DOHH2 (cell line): ENCODE measurements around the gene CDC42.

Experiments
- H3F3A ChIP-seq: fragments of 200-600 bp; sonication (generic), shearing (Covaris generic); 2 replicates; pipeline ENCODE4 v1.6.0; 2016; ENCODE audit warnings: antibody characterized with exemption, mild to moderate bottlenecking; ENCODE audit not compliant: control insufficient read depth, insufficient read depth
- H3K27ac ChIP-seq: fragments of 200-600 bp; sonication (generic); 2 replicates; pipeline ENCODE4 v1.5.1; 2014; ENCODE audit warnings: low read depth, mild to moderate bottlenecking, low read length, moderate library complexity
- H3K27me3 ChIP-seq: fragments of 200-600 bp; sonication (generic); 2 replicates; pipeline ENCODE4 v1.6.1; 2014; ENCODE audit warnings: mild to moderate bottlenecking, low read length, mixed read lengths; ENCODE audit not compliant: control insufficient read depth
- H3K36me3 ChIP-seq: fragments of 200-600 bp; sonication (generic); 2 replicates; pipeline ENCODE4 v1.6.1; 2014; ENCODE audit warnings: mild to moderate bottlenecking, low read length, moderate library complexity, mixed read lengths; ENCODE audit not compliant: control insufficient read depth
- H3K4me1 ChIP-seq: fragments of 200-600 bp; sonication (generic); 2 replicates; pipeline ENCODE4 v1.6.1; 2014; ENCODE audit warnings: mild to moderate bottlenecking, low read length, mixed read lengths; ENCODE audit not compliant: control insufficient read depth
- H3K4me2 ChIP-seq: fragments of 200-600 bp; sonication (generic); 2 replicates; pipeline ENCODE4 v1.6.0; 2014; ENCODE audit warnings: mild to moderate bottlenecking, low read length, moderate library complexity
- H3K4me3 ChIP-seq: fragments of 200-600 bp; sonication (generic); 2 replicates; pipeline ENCODE4 v1.5.1; 2014; ENCODE audit warnings: mild to moderate bottlenecking, low read length, mixed read lengths
- H3K79me2 ChIP-seq: fragments of 200-600 bp; sonication (generic); 2 replicates; pipeline ENCODE4 v1.6.1; 2014; ENCODE audit warnings: mild to moderate bottlenecking, low read length, mixed read lengths; ENCODE audit not compliant: control insufficient read depth
- H3K9me2 ChIP-seq: fragments of 200-600 bp; sonication (generic); replicated peaks from 2 replicates; pipeline ENCODE4 v1.6.1; 2014; ENCODE audit warnings: mild to moderate bottlenecking, low read length, mixed read lengths; ENCODE audit not compliant: control insufficient read depth
- H3K9me3 ChIP-seq: fragments of 200-600 bp; sonication (generic); 2 replicates; pipeline ENCODE4 v1.6.1; 2014; ENCODE audit warnings: antibody characterized with exemption, low read length, mixed read lengths; ENCODE audit not compliant: control insufficient read depth, insufficient read depth
- H4K20me1 ChIP-seq: fragments of 200-600 bp; sonication (generic); 2 replicates; pipeline ENCODE4 v1.6.0; 2014; ENCODE audit warnings: low read depth, mild to moderate bottlenecking, antibody characterized with exemption, low read length, moderate library complexity; ENCODE audit not compliant: control insufficient read depth, insufficient read depth
- EZH2phosphoT487 ChIP-seq: fragments of 200-600 bp; sonication (generic); IDR thresholded peaks from 2 replicates; pipeline ENCODE4 v1.6.1; 2017; ENCODE audit warnings: borderline replicate concordance, mild to moderate bottlenecking, antibody characterized with exemption, low read length, moderate library complexity, mixed read lengths
- TF ChIP-seq, protein P1 (sequence below): fragments of 200-600 bp; sonication (generic); IDR thresholded peaks from one replicate; pipeline ENCODE4 v1.5.1; 2014; ENCODE audit warnings: antibody characterized with exemption, mild to moderate bottlenecking, low read depth, low read length; ENCODE audit not compliant: poor library complexity, severe bottlenecking

CDC42 gene

DNA sequence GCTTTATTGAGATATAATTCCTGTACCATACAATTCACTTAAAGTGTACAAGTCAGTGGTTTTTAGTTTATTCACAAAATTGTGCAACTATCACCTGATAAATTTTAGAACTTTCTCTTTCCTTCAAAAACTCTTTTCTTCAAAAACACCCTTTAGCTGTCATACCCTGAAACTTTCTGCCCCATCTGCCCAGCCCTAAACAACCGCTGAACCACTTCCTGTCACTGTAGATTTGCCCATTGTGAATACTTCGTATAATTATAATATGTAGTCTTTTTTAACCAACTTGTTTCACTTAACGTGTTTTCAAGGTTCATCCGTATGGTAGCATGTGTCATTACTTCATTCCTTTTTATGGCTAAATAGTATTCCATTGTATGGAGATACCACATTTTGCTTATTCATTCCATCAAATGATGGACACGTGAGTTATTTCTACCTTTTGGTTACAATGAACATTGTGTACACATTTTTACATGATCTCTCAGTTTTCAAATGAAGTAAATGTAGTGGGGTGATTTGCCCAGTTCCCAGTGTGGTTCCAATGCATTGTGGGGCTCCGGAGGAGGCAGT lies 52.4 kb downstream of the CDC42 start:
- no peaks in the 10 kb centered on the region for H3K27me3 ChIP-seq
- H3K9me3 ChIP-seq = no peaks in the 10 kb centered on the region
- 0 out of 2 replicates have a peak, but pooled peaks cover 2% of the 10 kb centered on the region for H3F3A ChIP-seq
- H4K20me1 ChIP-seq = peaks cover 20% of the 10 kb centered on the region
- H3K79me2 ChIP-seq = peaks cover 2% of the 10 kb centered on the region; the same call in 1 of the 2 replicates
- H3K9me2 ChIP-seq = no peaks in the 10 kb centered on the region
- TF ChIP-seq, protein P1, sequence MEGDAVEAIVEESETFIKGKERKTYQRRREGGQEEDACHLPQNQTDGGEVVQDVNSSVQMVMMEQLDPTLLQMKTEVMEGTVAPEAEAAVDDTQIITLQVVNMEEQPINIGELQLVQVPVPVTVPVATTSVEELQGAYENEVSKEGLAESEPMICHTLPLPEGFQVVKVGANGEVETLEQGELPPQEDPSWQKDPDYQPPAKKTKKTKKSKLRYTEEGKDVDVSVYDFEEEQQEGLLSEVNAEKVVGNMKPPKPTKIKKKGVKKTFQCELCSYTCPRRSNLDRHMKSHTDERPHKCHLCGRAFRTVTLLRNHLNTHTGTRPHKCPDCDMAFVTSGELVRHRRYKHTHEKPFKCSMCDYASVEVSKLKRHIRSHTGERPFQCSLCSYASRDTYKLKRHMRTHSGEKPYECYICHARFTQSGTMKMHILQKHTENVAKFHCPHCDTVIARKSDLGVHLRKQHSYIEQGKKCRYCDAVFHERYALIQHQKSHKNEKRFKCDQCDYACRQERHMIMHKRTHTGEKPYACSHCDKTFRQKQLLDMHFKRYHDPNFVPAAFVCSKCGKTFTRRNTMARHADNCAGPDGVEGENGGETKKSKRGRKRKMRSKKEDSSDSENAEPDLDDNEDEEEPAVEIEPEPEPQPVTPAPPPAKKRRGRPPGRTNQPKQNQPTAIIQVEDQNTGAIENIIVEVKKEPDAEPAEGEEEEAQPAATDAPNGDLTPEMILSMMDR = no peak
- TF ChIP-seq EZH2phosphoT487 = no peak
- H3K4me3 ChIP-seq = no peak overlapping the region
- H3K4me2 ChIP-seq = no peak overlapping the region
- no peak overlapping the region for H3K27ac ChIP-seq
- H3K4me1 ChIP-seq = no peaks in the 10 kb centered on the region
- peaks cover 31% of the 10 kb centered on the region for H3K36me3 ChIP-seq

DNA sequence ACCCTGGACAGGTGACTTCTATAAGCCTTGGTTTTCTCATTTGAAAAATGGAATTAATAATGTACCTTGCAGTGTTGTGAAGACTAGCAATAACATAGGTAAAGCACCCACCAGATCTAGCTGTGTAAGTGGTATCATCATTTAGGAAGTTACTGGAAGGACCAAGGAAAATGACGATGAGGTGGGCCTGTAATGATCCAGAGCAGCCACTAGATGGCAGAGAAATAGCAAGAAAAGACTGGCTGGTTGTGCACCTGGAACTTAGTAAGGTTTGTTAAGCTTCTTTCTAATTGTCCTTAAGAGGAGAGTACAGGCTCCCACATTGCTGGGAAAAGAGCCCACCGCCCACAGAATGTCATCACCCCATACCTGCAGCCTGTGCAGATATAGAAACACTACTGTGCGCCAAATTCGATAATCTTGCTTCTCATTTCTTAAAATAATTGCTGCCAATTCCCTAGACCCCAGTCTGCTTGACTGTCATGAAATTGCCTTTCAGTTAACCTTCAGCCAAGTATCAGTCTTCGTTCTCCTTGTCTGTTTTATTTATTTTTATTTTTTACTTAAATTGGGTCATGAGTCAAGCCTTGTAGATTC lies 53.2 kb downstream of the CDC42 start:
- no peaks in the 10 kb centered on the region for H3K4me1 ChIP-seq
- H3K79me2 ChIP-seq = peaks cover 2% of the 10 kb centered on the region; the same call in 1 of the 2 replicates
- H3K36me3 ChIP-seq = peaks cover 31% of the 10 kb centered on the region
- TF ChIP-seq, protein P1 = peak; percentile 81
- TF ChIP-seq EZH2phosphoT487 = no peak
- no peak overlapping the region for H3K4me3 ChIP-seq
- H3K27me3 ChIP-seq = no peaks in the 10 kb centered on the region
- H3K27ac ChIP-seq = no peak overlapping the region
- H3F3A ChIP-seq = 0 out of 2 replicates have a peak, but pooled peaks cover 2% of the 10 kb centered on the region
- H3K4me2 ChIP-seq = no peak overlapping the region
- H4K20me1 ChIP-seq = peaks cover 20% of the 10 kb centered on the region
- no peaks in the 10 kb centered on the region for H3K9me3 ChIP-seq
- no peaks in the 10 kb centered on the region for H3K9me2 ChIP-seq

DNA sequence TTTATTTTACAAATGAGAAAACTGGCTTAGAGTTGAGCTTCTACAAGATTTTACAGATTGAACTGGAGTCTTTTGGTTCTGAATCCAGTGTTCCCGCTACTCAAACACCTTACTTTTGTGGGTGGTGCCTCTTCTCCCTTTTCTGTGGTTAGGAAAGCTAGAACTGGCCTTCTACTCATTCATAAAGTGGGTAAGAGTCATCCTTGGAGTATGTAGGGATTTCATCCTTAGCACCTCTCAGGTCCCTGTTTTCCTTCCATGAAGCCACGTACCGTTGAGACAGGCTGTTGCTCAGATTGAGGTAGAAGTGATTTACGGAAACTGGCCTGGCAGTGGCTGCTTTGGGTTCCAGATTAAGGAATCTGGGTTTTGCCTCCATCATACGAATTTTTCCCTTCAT lies 54.6 kb downstream of the CDC42 start:
- H3K4me1 ChIP-seq = no peaks in the 10 kb centered on the region
- no peaks in the 10 kb centered on the region for H3K9me3 ChIP-seq
- H3K9me2 ChIP-seq = no peaks in the 10 kb centered on the region
- peaks cover 34% of the 10 kb centered on the region for H3K36me3 ChIP-seq
- H3K27ac ChIP-seq = no peak overlapping the region
- TF ChIP-seq, protein P1 = no peak
- no peak for TF ChIP-seq EZH2phosphoT487
- 0 out of 2 replicates have a peak, but pooled peaks cover 2% of the 10 kb centered on the region for H3F3A ChIP-seq
- H3K4me2 ChIP-seq = no peak overlapping the region
- H4K20me1 ChIP-seq = peaks cover 20% of the 10 kb centered on the region
- H3K79me2 ChIP-seq = peaks cover 2% of the 10 kb centered on the region; the same call in 1 of the 2 replicates
- H3K27me3 ChIP-seq = no peaks in the 10 kb centered on the region
- no peak overlapping the region for H3K4me3 ChIP-seq
